Measurements from ENCODE around the gene DDX1.
"Not testable (repeated sequence)": the region's sequence is repeated elsewhere in the genome, so short reads cannot be mapped to it uniquely, and the experiment has no call there.

Gene DDX1

DNA sequence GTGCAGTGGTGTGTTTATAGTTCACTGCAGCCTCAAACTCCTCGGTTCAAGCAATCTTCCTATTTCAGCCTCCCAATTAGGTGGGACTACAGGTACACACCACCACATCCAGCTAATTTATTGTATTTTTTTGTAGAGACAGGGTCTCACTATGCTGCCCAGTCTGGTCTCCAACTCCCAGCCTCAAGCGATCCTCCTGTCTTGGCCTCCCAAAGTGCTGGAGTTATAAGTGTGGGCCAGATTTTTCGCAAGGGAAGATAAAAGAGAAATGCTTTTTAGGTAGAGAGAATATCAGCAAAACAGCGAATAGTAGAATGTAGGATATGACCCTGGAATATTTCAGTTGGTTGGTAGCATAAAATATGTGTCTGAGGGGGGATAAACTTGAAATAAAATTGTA lies 4.3 kb downstream of the DDX1 start:
- DNase-seq = no peak

DNA sequence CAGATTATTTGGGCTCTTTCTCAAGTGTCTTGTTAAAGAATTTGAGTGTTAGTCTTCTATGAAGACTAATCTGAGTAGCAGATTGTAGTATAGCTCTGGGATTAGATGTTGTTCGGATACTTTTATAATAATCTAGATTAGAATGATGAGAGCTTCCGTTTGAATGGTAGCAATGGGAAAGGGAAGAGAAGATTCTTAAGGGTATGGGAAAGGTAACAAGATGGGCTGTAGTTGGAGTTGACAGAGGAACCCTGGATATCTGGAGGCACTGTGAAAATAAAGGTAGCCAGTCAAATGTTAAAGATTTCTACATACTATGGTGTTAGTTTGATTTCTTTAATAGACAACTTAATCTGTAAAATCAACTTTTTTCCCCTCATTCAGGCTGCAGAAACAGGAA lies 4.7 kb downstream of the DDX1 start:
- DNase-seq = no peak

DNA sequence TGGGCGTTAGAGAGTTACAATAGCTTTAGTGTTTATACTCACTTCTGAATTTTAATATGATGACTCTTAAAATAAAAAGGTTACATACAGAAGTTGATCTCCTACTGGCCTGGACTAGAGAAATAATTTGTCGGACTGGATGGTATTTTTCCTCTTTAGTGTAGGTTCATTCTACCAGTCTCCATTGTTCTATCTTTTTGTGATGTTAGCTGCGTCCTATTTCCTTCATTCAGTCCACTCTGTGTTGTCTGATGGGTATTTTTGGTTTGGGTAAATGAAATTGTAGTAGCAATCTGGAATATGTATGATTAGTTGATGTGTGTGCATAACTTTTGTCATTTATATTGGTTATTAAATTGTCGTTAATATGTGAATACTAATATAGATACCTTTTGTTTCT lies 5.3 kb downstream of the DDX1 start:
- DNase-seq = no peak

DNA sequence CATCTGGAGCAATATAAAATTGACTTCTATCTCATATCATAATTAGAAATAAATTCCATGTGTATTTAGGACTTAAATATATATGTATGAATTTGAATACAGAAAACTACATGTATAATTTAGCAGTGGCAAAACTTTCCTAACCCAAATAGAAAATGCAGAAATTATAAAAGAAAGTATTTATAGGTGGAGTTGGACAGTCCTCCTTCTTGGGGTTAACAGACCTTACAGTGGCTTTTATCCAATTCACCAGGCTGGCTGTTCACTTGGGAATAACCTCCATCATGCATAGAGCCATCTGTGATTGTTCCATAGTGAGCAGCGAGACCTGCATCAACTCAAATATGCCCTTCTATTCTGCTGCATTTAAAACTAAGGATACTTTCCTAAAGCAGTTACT lies 8.3 kb downstream of the DDX1 start:
- DNase-seq = no peak

DNA sequence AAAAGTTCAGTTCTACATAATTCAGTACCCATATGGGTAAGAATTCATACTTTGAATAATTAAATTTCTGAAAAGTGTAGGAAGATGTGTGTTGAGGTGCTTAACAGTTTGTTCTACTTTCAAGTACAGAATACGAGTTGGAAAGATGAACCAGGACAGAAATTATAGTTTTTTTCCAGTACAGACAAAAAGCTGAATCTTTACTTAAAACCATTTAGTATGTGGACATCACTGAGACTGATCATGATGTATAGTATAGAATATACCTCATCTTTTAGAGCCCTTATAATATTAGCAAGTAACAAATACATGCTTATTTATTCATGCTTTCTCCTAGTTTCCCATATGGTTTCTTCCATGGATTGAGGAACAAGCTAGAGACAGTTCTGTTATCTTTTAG lies 10.0 kb downstream of the DDX1 start:
- no peak for DNase-seq

DNA sequence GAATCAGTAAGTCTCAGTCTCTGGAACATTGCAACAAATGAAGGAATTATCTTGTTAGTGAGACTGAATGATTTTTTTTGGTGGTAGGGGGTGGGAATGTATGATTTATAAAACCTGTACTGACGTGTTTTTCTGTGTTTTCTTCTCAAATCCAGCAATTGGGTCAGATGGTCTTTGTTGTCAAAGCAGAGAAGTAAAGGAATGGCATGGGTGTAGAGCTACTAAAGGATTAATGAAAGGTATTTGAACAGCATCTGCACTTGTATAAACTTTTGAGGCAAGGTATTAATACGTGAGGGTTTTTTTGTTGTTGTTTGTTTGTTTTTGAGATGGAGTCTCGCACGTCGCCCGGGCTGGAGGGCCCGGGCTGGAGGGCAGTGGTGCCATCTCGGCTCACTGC lies 10.7 kb downstream of the DDX1 start:
- no peak for DNase-seq

DNA sequence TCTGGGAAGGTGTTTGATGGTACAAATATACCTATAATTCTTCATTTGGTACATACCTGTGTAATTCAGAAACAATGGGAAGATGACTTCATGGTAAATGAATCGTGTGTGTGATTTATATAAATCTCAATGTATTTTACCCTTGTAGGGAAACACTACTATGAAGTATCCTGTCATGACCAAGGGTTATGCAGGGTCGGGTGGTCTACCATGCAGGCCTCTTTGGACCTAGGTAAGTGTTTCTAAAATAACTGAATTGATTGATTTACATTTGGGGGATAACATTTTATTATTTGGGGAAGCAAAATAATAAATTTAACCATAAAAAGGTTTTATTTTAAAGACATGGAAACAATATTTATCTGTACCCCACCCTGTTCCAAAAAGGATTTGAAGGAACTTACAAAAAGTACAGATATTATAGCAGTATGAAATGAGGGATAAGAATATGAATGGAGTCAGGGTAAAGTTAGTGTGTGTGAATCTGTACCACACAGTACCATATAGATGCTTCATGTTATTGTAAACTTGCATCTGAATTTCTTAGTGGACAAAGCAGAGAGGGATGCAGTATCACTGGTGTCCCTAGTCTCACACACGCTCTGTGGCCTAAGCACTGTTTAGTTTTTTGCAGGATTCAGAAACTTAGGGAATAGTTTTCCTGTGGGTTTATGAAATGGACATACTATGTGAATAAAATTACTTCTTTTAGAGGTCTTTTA lies 11.5 kb downstream of the DDX1 start:
- DNase-seq = no peak

DNA sequence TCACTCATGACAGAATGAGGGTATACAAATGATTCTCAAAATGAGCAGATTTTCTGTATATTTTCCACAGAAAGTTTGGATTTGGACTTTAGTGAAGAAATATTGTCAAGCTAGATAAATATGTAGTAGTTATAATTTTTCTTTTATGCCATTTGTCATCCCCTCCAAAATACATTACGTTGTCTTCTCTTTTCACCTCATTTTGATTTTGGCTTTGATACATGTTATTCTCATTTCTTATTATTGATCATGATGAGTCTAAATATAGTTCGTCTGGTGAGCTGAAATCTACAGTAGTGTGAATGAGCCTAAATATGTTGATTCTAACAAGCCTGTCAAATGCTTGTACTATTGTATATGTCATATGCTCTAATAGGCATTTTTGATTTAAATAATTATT lies 12.3 kb downstream of the DDX1 start:
- DNase-seq = no peak

DNA sequence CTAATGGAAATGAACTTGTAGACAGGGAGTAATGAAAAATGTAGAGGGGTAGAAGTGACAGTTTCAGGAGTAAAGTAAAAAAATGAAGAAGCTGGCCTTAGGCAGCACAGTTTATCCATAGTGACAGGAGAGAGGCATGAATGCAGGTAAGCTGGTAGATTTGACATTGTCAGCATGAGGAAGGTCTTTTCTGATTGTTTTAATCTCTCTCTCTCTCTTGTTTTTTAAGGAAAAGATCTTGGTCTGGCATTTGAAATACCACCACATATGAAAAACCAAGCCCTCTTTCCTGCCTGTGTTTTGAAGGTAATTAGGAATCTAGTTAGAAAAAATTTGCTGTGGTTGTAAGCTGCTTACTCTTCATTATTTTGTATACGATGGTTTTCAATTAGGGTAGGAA lies 14.1 kb downstream of the DDX1 start:
- DNase-seq = no peak

DNA sequence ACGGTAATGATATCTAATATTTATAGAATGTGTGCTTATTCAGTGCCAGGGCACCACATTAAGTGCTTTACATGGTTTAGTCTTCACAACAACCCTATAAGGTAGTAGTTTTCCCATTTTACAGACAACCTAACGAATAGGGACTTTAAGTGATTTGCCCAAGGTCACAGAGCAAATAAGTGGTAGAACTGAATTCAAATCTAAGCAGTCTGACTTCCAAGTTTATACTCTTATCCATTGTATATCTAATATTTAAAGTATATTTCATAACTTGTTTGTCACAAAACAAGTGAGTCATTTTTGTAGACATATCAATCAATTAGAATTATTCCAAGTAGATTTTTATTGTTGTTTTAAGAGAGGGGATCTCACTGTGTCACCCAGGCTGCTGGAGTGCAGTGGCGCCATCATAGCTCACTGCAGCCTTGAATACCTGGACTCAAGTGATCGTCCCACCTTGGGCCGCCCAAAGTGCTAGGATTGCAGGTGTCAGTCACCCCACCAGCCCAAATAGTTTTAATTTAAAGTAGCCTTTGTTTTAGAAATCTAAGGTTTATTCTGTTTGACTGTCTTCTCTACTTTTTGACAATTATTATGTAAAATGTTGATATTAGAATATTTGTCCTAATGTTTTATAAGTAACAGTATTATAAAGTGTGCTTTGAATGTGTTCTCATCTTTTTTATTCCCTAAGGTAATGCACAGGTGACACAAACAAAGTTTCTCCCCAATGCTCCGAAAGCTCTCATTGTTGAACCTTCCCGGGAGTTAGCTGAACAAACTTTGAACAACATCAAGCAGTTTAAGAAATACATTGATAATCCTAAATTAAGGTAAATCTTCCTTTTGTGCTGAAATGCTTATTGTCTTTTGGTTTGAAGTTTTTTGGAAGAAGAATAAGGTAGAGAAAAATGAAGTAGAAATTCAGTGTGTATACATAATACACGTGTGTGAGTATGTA lies 15.1 kb downstream of the DDX1 start:
- no peak for DNase-seq

DNA sequence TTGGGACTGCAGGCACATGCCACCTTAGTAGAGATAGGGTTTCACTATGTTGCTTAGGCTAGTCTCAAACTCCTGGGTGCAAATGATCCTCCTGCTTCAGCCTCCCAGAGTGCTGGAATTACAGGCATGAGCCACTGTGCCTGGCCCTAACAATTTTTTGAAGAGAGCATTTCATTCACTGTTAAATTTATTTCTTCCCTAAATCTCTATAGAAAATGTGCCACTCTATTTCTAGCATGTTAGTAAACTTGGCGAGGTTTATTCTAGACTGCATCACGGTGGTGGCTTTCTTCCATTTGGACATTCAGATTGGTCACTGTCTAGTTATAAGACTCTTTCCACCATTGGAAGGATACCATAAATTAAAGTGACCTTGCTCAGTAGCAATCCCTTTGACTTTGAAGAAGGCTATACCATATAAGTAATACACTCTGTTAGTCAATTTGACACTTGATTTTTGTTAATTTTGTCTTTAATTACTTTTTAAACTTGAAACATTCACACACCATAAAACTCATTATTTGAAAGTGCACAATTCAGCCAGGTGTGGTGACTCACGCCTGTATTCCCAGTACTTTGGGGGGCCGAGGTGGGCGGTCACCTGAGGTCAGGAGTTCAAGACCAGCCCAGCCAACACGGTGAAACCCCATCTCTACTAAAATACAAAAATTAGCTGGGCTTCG lies 16.2 kb downstream of the DDX1 start:
- DNase-seq = no peak

DNA sequence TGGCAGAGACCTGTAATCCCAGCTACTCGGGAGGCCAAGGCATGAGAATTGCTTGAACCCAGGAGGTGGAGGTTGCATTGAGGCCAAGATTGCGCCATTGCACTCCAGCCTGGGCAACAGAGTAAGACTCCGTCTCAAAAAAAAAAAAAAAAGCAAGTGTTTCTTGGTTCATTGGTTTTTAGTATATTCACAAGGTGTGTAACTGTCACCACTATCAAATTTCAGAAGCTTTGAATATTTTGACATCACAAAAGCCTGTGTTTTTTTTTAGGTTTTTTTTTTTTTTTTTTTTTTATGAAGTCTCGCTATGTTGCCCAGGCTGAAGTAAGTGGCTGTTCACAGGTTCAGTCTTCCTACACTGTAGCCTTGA lies 16.7 kb downstream of the DDX1 start:
- no peak for DNase-seq

DNA sequence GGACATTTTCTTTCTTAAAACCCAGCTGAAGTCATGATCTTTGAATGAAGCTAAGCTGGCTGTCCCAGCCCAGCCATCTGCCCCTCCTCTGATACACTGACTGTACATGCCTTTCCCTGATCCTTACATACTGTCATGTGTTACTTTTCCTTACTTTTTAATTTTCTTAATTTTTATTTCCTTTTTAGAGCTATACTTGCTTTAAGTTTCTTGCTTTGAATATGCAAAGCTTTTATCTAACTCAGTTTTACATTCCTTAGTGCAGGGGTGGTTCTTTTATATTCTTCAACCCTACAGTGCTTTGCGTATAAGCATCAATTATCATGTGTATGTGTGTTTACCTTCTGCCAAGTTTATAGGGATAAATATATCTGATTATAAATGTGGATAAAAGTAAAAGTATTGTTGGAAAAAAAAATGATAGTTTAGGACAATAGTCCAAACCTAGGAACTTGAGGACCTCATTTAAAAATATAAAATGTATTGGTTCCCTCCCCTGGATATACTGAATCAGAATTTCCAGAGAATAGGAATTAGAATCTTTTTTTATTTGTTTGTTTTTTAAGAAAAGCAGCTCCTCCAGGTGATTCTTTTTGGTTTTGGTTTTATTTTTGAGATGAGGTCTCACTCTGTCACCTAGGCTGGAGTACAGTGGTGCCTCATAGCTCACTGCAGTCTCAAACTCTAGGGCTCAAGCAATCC lies 17.8 kb downstream of the DDX1 start:
- DNase-seq = no peak

DNA sequence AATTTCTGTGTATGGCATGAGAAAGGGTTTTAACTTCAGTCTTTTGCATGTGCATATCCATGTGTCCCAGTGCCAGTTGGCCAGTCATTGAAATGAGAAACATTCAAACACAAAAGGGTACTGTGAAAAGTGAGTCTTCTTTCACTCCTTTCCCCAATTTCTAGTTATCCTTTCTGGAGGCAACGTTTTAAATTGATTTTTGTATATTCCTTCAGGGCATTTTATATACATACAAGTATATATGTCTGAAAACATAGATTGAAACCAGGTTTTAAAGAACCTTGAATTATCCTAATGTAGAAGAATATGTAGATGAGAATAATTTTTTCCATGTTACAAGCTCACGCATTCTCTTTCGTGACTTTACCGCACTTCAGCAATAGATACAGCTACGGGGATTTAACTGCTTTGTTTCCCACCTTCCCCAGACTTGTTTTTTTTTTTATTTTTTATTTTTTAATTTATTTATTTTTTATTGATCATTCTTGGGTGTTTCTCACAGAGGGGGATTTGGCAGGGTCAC lies 18.8 kb downstream of the DDX1 start:
- DNase-seq = no peak

DNA sequence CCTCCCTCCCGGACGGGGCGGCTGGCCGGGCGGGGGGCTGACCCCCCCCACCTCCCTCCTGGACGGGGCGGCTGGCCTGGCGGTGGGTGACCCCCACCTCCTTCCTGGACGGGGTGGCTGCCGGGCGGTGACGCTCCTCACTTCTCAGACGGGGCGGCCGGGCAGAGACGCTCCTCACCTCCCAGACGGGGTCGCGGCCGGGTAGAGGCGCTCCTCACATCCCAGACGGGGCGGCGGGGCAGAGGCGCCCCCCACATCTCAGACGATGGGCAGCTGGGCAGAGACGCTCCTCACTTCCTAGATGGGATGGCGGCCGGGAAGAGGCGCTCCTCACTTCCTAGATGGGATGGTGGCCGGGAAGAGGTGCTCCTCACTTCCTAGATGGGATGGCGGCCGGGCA lies 20.4 kb downstream of the DDX1 start:
- not testable (repeated sequence) for DNase-seq

DNA sequence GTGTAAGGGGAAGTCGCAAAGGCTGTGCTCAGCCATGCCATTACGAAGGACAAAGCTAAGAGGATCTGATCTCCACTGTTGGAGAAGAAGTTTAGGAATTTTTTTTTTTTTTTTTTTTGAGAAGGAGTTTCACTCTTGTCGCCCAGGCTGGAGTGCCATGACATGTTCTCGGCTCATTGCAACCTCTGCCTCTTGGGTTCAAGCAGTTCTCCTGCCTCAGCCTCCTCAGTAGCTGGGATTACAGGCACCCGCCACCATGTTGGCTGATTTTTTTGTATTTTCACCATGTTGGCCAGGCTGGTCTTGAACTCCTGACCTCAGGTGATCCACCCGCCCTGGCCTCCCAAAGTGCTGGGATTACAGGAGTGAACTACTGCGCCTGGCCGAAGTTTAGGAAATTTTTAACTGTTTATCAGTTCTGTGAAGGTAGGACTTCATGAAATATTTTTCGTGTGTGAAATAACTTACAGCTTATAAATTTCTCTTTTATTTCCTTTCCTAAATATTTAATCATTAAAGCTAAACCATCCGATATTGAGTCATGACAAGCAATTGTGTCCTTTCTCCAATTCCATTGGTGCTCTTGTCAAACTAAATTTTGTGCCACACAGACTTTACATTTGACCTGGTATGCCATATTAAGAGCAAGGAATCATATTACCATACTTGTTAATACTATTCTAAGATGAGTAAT lies 22.2 kb downstream of the DDX1 start:
- DNase-seq = no peak

DNA sequence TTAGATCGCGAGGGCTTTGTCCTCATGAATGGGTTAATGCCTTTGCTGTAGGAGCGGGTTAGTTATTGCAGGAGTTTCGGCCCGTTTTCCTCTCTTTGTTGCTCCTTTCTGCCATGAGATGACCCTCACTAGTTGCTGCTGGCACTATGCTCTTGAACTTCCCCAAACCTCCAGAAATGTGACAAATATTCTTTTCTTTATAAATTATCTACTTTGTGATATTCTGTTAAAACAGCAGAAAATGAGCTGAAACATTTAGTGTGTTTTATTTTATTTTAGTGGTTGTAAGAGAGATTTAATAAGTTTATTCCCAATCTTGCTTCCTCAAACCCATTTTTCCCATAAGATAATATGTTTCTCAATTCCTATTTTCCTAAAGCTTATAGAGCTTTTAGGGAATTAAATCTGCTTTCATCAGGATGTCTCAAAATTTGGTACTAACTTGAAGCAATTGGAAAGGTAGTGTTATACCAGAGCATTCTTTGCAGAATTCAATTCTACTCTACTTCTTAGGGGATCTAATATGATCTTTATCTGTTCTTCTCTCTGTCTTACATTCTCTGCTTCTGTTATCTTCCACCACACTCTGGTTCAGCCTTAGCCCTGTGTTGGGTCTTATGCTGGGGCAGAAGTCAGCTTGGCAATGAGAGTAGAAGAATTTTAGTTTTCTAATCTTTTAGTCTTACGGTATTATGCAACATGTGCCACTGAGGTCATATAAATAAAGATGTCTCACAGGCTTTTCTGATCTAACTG lies 23.1 kb downstream of the DDX1 start:
- DNase-seq = no peak

DNA sequence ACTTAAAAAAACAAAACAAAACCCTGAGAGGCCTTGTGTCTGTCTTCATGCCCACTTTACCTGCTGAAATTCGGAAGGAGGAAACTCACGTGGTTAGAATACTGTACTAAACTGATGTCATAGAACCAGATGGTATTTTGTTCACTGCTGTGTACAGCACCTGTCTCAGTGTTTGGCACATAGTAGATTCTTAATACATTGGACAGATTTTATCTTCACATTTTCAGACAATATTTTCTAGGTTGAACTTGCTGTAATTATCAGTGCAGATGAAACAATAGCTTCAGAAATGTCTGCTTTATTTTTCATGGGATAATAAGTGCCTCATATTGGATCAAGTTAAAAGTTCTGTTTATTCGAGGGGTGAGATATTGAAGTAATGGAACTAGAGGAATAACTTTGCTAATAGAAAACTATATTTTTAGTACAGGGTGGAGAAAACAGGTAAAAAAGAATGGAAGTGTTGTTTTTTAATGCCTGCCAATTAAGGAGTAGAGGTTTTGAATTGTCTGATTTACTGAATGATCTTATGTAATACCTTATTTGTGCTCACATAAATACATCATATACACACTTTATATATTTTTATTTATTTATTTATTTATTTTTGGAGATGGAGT lies 23.7 kb downstream of the DDX1 start:
- DNase-seq = no peak

DNA sequence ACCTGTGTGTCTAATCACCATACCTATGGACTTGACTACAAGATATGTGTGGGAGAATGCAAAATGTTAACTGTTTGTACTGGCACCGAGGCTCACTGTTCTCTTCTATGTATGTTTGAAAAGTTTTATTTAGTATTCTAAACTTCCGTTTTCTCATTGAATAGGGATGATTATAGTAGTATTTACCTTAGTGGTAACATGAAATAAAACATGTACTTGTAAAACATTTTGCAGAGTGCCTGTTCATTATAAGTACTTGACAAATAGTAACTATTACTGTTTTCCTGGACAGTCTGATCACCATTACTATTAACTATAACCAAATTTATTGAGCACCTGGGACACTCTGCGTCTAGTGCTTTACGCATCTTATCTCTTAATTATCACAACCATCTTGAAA lies 24.8 kb downstream of the DDX1 start:
- no peak for DNase-seq

DNA sequence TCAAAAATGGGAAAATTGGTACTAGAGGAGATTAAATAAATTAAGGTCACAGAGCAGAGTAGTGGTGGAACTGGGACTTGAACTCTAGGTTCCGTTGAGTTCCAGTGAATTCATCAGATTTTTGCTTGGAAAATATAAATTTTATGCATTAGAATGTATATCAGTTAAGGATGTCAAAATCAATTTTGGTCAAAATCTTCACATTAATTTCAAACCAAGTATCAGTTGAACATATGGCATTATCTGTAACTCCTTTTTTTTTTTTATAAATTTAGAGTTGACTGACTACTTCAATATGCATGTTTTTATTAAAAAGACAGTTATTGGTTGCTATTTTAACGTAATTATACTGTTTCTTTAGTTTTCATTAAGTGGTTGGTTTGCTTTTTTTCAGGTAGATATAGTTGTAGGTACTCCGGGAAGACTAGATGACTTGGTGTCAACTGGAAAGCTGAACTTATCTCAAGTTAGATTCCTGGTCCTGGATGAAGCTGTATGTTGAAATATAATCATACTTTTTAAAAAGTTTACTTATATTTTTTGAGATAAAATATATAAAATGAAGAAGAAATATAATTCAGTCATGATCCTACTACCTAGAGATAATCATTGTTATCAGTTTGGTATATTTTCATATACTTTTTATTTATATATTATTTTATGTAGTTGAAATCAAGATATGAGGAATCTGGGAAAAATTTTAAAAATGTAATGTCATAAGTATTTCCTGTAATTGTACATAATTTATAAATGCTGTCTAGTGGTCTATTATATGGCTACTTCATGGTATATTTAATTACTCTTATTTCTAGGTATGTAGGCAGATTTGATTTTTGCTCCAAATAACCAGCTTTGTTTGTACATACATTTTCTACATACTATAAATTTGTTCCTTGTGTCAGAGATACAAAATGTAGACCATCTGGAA lies 25.4 kb downstream of the DDX1 start:
- DNase-seq = no peak
